NCI-H2029 treated with DMSO at 0.1 percent for 48 hours (cell line): ENCODE measurements around the gene CETP.

Experiments
- DNase-seq: peaks from one replicate; lab custom pipeline; 2025; lab: John Stamatoyannopoulos, UW

The CETP gene

DNA sequence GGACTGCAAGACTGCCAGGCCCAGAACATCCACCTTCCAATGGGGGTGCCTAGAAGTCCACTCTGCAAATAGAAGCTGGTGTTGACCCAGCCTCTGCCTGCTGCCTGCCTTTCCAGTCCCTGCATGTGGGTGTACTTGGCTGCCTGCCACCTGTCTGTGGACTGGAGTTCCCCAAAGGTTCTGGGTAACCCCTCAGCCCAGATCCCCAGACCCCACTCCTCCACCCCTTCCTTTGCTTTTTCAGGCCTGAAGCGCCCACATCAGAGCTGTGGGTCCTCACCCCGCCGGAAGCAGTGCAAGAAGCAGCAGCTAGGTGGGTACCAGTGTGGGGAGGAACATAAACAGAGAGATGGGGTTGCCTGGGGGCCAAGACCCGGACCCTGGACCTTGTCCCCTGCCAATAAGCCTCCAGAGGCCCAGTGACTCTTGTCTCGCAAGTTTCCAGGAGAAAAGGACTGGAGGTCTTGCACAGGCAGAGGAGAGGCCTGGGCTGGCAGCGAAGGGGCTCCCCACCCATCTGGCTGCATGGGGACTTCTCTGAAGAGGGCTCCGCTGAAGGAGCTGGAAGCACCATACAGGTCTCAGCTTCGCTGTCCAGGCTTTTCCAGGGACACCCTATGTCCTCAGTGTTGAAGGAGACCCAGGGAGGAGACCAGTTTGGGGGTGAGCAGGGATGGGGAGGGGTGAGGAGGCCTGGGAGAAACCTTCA, 61.9 kb downstream of the CETP start:
- no peak for DNase-seq

GRCh38 chr16:57024894-57025680, 63.3 kb downstream of the CETP start:
- no peak for DNase-seq

DNA sequence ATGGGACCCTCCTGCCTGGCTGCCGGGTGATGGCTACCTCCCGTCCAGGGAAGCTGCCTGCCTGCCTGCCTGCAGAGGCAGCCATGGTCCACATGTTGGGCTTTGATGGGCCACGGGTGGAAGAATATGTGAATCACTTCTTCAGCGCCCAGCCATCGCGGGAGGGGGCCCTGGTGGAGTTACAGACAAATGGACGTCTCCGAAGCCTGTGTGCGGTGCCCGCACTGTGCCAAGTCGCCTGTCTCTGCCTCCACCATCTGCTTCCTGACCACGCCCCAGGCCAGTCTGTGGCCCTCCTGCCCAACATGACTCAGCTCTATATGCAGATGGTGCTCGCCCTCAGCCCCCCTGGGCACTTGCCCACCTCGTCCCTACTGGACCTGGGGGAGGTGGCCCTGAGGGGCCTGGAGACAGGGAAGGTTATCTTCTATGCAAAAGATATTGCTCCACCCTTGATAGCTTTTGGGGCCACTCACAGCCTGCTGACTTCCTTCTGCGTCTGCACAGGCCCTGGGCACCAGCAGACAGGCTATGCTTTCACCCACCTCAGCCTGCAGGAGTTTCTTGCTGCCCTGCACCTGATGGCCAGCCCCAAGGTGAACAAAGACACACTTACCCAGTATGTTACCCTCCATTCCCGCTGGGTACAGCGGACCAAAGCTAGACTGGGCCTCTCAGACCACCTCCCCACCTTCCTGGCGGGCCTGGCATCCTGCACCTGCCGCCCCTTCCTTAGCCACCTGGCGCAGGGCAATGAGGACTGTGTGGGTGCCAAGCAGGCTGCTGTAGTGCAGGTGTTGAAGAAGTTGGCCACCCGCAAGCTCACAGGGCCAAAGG, 64.4 kb downstream of the CETP start:
- DNase-seq = no peak

DNA sequence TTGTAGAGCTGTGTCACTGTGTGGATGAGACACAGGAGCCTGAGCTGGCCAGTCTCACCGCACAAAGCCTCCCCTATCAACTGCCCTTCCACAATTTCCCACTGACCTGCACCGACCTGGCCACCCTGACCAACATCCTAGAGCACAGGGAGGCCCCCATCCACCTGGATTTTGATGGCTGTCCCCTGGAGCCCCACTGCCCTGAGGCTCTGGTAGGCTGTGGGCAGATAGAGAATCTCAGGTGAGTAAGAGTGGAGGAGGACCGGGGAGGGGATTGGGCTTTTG, 65.0 kb downstream of the CETP start:
- no peak for DNase-seq

- DNase-seq = no peak
These were observed 65.3 kb downstream of the CETP start for GRCh38 chr16:57027067-57027466.

DNA sequence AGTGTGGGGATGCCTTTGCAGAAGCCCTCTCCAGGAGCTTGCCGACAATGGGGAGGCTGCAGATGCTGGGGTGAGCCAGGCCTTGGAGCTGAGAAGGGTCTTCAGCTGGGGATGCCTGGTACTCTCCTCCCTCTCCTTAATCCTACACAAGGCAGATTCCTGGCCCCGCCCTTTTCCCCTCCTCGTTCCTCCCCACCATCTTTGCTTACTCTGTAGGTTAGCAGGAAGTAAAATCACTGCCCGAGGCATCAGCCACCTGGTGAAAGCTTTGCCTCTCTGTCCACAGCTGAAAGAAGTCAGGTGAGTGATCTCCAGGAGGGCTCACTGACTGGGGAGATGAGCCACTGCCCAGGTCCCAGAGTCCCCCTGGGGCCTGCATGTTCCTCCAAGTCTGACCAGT, 66.3 kb downstream of the CETP start:
- DNase-seq = no peak

DNA sequence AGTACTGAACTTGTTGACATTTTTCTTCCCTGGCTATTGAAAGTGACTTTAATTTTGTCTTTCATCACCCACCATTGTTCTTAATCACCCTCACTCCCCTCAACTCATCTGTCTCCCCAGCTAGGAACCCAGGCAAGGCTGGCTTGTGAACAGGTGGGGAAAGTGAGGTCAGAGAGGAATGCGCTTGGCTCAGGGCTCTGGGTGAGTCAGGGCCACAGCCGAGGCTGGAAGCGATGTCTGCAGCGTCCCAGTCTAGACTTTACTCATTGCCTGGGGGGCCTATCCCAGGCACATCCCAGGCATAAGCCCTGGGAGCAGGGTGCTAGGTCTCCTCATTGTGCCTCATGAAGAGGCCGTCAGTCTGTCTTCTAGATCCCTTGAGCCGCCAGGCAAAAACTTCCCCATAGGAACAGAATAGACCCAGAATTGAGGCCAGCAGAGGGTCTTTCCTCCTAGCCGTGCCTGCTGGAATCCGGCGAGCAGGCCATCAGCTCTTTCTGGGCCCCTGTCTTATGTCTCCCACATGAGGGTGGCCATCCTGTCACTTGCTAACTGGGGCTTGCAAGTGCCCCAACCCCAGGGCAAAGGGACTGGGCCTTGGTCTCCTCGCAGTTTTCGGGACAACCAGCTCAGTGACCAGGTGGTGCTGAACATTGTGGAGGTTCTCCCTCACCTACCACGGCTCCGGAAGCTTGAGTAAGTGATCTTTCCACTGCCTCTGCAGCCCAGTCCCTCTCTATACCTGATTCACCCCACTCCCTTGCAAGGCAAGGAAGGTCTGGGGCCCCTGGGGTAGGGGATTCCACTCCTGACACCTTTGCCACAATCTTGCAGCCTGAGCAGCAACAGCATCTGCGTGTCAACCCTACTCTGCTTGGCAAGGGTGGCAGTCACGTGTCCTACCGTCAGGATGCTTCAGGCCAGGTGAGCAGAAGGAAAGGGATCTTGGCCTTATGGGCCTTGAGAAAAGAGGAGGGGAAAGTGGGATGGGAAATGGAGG, 67.7 kb downstream of the CETP start:
- DNase-seq = no peak

- no peak for DNase-seq
These were observed 68.7 kb downstream of the CETP start for GRCh38 chr16:57030346-57030902.

GRCh38 chr16:57031156-57031555, 69.4 kb downstream of the CETP start:
- no peak for DNase-seq

- no peak for DNase-seq
These were observed 70.6 kb downstream of the CETP start for GRCh38 chr16:57032346-57032745.

- no peak for DNase-seq
These were observed 71.2 kb downstream of the CETP start for GRCh38 chr16:57032931-57033330.
